CD4-positive, CD25-positive, alpha-beta regulatory T cell (primary cell): Measurements from ENCODE around the gene URAD. TPM values are rescaled to one million over a fixed set of nuclear protein-coding genes. Genes with fewer than 3 reads are reported as not detected.

Experiments
- ATAC-seq, 2 donors: fragments of 150-1000 bp; cut with Tn5 transposase; one replicate each; pipeline ENCODE4 v1.10.0; 2021; ENCODE audit warnings: low read depth in 2 of 2, moderate number of reproducible peaks in 2 of 2, moderate library complexity in 1 of 2
- DNase-seq, 3 donors: peaks; one replicate each; pipeline versions ENCODE4 v3.0.0 to v3.0.0-alpha.2; 2012 to 2022; ENCODE audit warnings: mixed read lengths in 1 of 3
- H3K27ac ChIP-seq: one replicate; pipeline ENCODE4 v1.7.0; 2013; ENCODE audit warnings: mild to moderate bottlenecking, low read length; ENCODE audit not compliant: insufficient read depth, poor library complexity, severe bottlenecking
- H3K27me3 ChIP-seq: one replicate; pipeline ENCODE4 v1.7.0; 2013; ENCODE audit warnings: low read length; ENCODE audit not compliant: control insufficient read depth, insufficient read depth
- H3K36me3 ChIP-seq: one replicate; pipeline ENCODE4 v1.7.0; 2013; ENCODE audit warnings: mild to moderate bottlenecking, low read length, moderate library complexity; ENCODE audit not compliant: control insufficient read depth, insufficient read depth
- H3K4me1 ChIP-seq: 2 replicates; pipeline ENCODE4 v1.7.0; 2013; ENCODE audit warnings: mild to moderate bottlenecking, low read length; ENCODE audit not compliant: insufficient read depth, control insufficient read depth, poor library complexity, severe bottlenecking
- H3K4me3 ChIP-seq: one replicate; pipeline ENCODE4 v1.7.0; 2013; ENCODE audit warnings: low read depth, mild to moderate bottlenecking, low read length, moderate library complexity
- H3K9me3 ChIP-seq, 2 experiments: 1 replicate in 1 of 2; 2 replicates in 1 of 2; pipeline ENCODE4 v1.7.0; 2013; ENCODE audit warnings: low read length in 2 of 2, mild to moderate bottlenecking in 1 of 2, moderate library complexity in 1 of 2; ENCODE audit not compliant: control insufficient read depth in 2 of 2
- H3K27ac Mint-ChIP-seq, 3 donors: one replicate each; pipeline ENCODE4 v1.8.0; 2020 to 2022; ENCODE audit warnings: mild to moderate bottlenecking in 3 of 3, mixed read lengths in 3 of 3, moderate library complexity in 2 of 3
- H3K27me3 Mint-ChIP-seq: one replicate; pipeline ENCODE4 v1.8.0; 2022; ENCODE audit warnings: mild to moderate bottlenecking, mixed read lengths
- H3K36me3 Mint-ChIP-seq: one replicate; pipeline ENCODE4 v1.8.0; 2020; ENCODE audit warnings: mixed read lengths
- H3K4me1 Mint-ChIP-seq, 4 donors: one replicate each; pipeline ENCODE4 v1.8.0; 2020 to 2022; ENCODE audit warnings: mixed read lengths in 4 of 4, mild to moderate bottlenecking in 1 of 4
- H3K4me3 Mint-ChIP-seq, 4 donors: one replicate each; pipeline ENCODE4 v1.8.0; 2020 to 2022; ENCODE audit warnings: mild to moderate bottlenecking in 4 of 4, mixed read lengths in 4 of 4, moderate library complexity in 3 of 4
- H3K9me3 Mint-ChIP-seq, 7 donors: one replicate each; pipeline ENCODE4 v1.8.0; 2020 to 2022; ENCODE audit warnings: mixed read lengths in 7 of 7, mild to moderate bottlenecking in 3 of 7, moderate library complexity in 2 of 7
- polyA plus RNA-seq, 4 donors: library from polyadenylated mRNA; unstranded; fragments of 300-500 nt; fragmentation: Illumina TruSeq; gene quantifications; one replicate each; pipeline ENCODE4 v1.2.3, GENCODE V29; 2021
- total RNA-seq: library from RNA; stranded (reverse); gene quantifications from one replicate; pipeline ENCODE4 v1.2.3, GENCODE V29; 2022

The URAD gene
- total and polyA plus RNA-seq, 5 donors from 2014 or later = not detected

DNA sequence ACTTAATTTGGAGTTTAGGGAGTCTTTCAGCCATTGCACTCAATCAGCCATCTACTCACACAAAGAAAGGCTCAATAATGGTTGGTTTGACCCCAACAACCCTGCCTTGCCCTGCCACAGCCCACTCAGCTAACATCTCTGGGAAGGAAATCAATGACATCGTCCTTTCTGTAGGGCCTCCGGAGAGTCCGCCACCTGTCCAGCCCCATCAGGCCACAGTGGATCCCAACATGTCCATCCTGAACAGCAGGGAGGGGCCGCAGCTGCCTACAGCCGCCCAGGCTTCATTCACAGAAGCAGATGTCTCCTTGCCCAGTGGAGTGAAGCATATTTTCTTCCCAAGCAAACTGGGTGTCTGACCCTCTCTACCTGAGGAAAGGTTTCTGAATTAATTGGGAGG, 15.2 kb downstream of the URAD start:
- H3K27me3 ChIP-seq = peaks cover 29% of the 10 kb centered on the region
- Mint-ChIP-seq H3K4me3 (no peak overlapping the region), H3K9me3 (peaks cover 0 to 4% (median 0%) of the 10 kb centered on the region in 7 donors), H3K27ac (no peak overlapping the region), H3K4me1 (peaks cover 0 to 24% (median 12%) of the 10 kb centered on the region in 4 donors), H3K27me3 (peaks cover 89% of the 10 kb centered on the region), H3K36me3 (no peaks in the 10 kb centered on the region)
- H3K36me3 ChIP-seq = no peaks in the 10 kb centered on the region
- H3K4me3 ChIP-seq = no peak overlapping the region
- peaks cover 6% of the 10 kb centered on the region for H3K4me1 ChIP-seq
- DNase-seq (no peak), ATAC-seq (no peak)
- no peak overlapping the region for H3K27ac ChIP-seq
- no peaks in the 10 kb centered on the region for H3K9me3 ChIP-seq

DNA sequence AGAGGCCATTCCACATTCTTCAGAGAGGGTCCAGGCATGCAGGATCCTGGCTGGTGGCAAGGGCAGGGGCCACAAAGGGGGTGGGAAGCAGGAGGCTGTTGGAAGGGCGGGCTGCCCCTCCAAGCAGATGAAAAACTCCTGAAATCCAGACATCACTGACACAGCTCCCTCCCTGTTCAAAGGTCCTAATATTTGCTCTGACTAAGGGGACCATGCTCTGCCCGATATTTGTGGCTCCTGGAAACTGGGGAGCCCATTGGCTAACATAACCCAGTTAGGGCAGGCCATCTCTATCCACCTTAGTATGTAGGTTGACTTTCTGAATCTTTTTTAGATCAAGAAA, 16.0 kb downstream of the URAD start:
- H3K4me3 ChIP-seq = no peak overlapping the region
- no peaks in the 10 kb centered on the region for H3K36me3 ChIP-seq
- H3K9me3 Mint-ChIP-seq = peaks cover 0 to 4% (median 0%) of the 10 kb centered on the region in 7 donors
- peaks cover 29% of the 10 kb centered on the region for H3K27me3 ChIP-seq
- no peaks in the 10 kb centered on the region for H3K9me3 ChIP-seq
- ATAC-seq (no peak), DNase-seq (no peak)
- peaks cover 0 to 28% (median 14%) of the 10 kb centered on the region in 4 donors for H3K4me1 Mint-ChIP-seq
- no peak overlapping the region for H3K4me3 Mint-ChIP-seq
- H3K27ac ChIP-seq = no peak overlapping the region
- no peaks in the 10 kb centered on the region for H3K36me3 Mint-ChIP-seq
- H3K27me3 Mint-ChIP-seq = peaks cover 93% of the 10 kb centered on the region
- peaks cover 6% of the 10 kb centered on the region for H3K4me1 ChIP-seq
- H3K27ac Mint-ChIP-seq = no peak overlapping the region

DNA sequence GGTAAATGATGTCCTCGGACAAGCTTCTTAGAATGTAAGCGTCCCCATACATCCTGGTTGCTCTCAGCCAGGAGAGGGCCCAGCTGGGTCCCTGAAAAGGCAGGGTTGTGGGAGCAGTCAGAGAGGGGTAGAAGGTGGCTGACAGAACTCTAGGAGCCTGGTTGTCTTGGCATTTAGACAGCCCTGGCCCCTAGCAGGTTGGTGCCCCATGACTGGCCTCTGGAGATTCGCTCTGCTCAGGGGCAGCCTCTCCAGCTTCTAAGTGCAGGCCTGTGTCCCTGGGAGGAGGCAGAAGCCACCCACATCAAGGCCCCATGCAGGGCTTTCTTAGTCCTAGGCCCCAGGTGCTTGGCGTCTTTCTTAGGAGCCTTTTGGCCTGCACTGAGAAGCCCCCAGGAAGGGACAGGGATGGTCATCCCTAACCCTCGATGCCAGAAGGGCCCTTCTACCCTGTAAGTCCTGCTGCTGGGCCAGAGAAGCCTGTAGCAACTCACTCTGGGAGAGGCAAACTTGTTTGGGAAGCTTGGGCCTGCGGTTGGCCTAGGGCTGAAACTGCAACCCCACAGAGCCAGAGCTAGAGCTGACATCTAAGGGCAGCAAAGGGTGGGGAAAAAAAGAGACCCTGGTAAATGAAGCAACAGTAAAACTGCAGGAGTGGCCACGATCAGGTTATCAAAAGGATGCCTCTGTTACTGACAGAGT, 16.6 kb downstream of the URAD start:
- ATAC-seq = no peak

DNA sequence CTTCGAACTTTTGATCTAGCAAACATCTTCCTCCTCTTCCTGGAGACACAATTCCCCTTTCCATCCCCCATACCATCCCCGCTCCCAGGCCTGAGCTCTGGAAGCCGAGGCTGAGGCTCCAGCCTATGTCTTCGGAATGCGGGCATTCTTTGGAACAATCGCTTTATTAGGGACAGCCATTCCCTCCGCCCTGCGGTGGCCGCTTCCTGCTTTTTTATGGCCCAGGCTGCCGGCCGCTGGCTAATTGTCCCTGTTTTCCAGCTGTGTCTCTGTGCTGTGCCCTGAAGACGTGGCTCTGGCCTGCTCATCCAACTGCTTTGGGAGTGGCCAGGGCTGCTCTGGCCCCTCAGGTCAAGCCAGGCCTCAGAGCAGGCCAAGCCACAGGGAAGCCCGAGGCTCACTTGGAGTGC, 17.3 kb downstream of the URAD start:
- peaks cover 6% of the 10 kb centered on the region for H3K4me1 ChIP-seq
- H3K27me3 ChIP-seq = peaks cover 23% of the 10 kb centered on the region
- H3K27ac ChIP-seq = no peak overlapping the region
- H3K4me3 ChIP-seq = no peak overlapping the region
- Mint-ChIP-seq H3K27ac (no peak overlapping the region), H3K36me3 (no peaks in the 10 kb centered on the region), H3K4me1 (peaks cover 0 to 33% (median 15%) of the 10 kb centered on the region in 4 donors), H3K9me3 (peaks cover 0 to 5% (median 0%) of the 10 kb centered on the region in 7 donors), H3K27me3 (peaks cover 93% of the 10 kb centered on the region), H3K4me3 (no peak overlapping the region)
- H3K36me3 ChIP-seq = no peaks in the 10 kb centered on the region
- no peak for ATAC-seq
- no peak for DNase-seq
- no peaks in the 10 kb centered on the region for H3K9me3 ChIP-seq

More for the DNA sequence above, 16.6 kb downstream of the URAD start:
- Mint-ChIP-seq H3K4me3 (no peak overlapping the region), H3K9me3 (peaks cover 0 to 5% (median 0%) of the 10 kb centered on the region in 7 donors), H3K27ac (no peak overlapping the region), H3K4me1 (peaks cover 0 to 32% (median 15%) of the 10 kb centered on the region in 4 donors), H3K36me3 (no peaks in the 10 kb centered on the region), H3K27me3 (peaks cover 93% of the 10 kb centered on the region)
- H3K4me3 ChIP-seq = no peak overlapping the region
- no peaks in the 10 kb centered on the region for H3K9me3 ChIP-seq
- H3K27me3 ChIP-seq = peaks cover 29% of the 10 kb centered on the region
- H3K4me1 ChIP-seq = peaks cover 6% of the 10 kb centered on the region
- H3K27ac ChIP-seq = no peak overlapping the region
- H3K36me3 ChIP-seq = no peaks in the 10 kb centered on the region
- DNase-seq = no peak

DNA sequence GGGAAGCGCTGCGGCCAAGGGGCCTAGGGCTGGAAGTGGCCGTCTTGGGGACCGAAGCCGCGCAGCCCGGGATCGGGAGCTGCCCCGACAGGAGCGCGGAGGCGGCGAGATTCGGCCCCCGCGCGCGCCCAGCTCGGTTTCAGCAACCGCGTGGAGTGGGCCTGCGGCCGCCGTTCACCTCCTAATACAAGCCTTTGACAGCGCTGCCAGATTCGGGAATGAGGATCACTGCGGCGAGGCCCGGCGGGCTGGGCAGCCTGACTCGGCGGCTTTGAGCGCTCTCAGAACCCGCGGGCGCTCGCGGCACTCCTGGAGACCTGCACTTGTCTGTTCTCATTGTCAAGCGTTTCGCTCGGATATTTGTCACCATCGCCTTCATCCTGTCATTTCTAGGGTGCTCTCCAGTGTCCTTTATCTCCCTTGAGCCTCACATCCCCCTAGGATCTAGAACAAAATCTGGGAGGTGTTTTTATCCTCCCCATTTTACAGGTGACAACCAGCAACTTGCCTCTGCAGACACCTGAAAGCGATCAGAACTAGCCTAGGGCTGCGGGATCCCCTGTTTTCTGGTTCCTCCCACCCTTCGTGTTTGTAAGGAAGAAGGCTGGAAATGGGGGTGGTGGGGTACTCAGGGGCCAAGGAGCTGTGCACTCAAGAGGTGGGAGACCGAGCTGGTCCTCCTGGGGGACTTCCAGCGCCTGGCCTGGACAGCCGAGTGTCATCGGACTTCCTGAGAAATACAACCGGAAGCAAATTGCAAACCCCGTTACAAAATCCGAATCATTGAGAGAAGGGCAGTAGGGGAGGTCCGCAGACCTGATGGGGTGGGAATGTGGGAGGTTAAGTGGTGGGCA, 17.9 kb downstream of the URAD start:
- ATAC-seq (no peak), DNase-seq (no peak)
- H3K36me3 Mint-ChIP-seq = no peaks in the 10 kb centered on the region
- Histone ChIP-seq H3K27ac (no peak overlapping the region), H3K4me1 (peaks cover 2% of the 10 kb centered on the region), H3K27me3 (peaks cover 22% of the 10 kb centered on the region), H3K9me3 (no peaks in the 10 kb centered on the region), H3K36me3 (no peaks in the 10 kb centered on the region), H3K4me3 (no peak overlapping the region)
- H3K9me3 Mint-ChIP-seq = peaks cover 0 to 4% (median 0%) of the 10 kb centered on the region in 7 donors
- H3K27ac Mint-ChIP-seq = no peak overlapping the region
- H3K27me3 Mint-ChIP-seq = peaks cover 93% of the 10 kb centered on the region
- H3K4me3 Mint-ChIP-seq = no peak overlapping the region
- H3K4me1 Mint-ChIP-seq = peaks cover 0 to 32% (median 15%) of the 10 kb centered on the region in 4 donors

DNA sequence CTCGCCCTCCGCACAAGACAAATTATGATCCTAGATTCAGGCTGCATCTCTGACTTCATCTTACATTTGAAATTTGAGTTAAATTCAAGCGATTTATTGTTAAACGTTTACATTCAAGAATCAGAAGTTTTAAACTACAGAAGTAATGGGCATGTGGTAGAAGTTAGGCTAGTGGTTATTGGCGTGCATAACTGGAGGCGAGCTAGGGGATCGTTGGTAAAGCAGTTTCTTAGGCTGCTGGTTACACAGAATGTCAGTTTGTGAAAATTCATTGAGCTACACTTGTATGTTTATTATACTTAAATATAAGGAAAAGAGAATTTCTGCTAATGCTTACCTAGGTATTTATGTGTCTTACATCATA, 18.6 kb downstream of the URAD start:
- Mint-ChIP-seq H3K27me3 (peaks cover 93% of the 10 kb centered on the region), H3K4me3 (peak overlapping the region in 2 of 4 donors; percentile 1 to 22), H3K9me3 (peaks cover 0 to 4% (median 0%) of the 10 kb centered on the region in 7 donors), H3K27ac (no peak overlapping the region), H3K4me1 (peaks cover 0 to 28% (median 15%) of the 10 kb centered on the region in 4 donors), H3K36me3 (no peaks in the 10 kb centered on the region)
- no peak overlapping the region for H3K4me3 ChIP-seq
- H3K36me3 ChIP-seq = no peaks in the 10 kb centered on the region
- ATAC-seq (no peak), DNase-seq (no peak)
- H3K27me3 ChIP-seq = peaks cover 30% of the 10 kb centered on the region
- no peak overlapping the region for H3K27ac ChIP-seq
- H3K9me3 ChIP-seq = no peaks in the 10 kb centered on the region
- H3K4me1 ChIP-seq = no peaks in the 10 kb centered on the region

DNA sequence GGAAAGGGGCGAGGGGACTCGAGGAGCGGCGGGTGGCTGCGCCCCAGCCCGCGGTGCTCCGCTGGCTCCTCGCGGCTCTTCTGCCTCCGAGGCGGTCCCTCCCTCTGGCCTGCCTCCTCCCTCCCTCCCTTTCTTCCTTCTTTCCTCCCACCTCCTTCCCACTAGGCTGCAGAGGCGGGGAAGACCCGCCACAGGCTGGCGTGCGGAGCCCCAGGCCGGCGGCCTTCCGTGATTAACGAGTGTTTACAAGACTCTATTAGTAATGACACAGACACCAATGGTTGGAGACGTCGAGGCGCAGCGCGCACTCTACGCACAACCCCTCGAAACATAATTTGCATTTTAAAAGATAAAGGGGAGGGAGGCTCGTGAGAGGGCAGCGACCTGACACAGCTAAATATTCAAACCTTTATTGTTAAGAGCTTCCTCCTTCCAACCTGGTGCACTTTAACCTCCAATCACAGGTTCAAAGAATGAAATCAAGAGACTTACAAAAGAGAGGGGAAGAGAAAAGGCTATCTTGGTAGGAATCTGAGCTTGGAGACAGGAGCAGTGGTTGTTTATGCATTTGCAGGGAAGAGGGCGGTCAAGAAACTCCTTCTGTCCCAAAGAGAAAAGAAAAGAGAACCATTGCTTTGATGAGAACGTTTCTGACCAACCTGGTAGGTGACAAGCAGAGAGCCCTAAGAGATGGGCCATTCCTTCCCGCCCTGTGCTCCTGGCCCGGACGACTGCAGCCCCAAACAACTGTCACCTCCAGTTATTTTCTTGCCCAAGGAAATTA, 19.2 kb downstream of the URAD start, which contains the start of gene CDX2:
TSS of gene CDX2 (minus strand) at position 234 of the 784 bp plus-strand sequence. CDS start 309 bp downstream, outside the sequence.
- ATAC-seq = no peak
- H3K4me3 Mint-ChIP-seq = peak within 1 kb of the TSS in 2 of 4 donors; percentile 1 to 22
- peaks cover 0 to 3% (median 0%) of the 10 kb centered on the region in 7 donors for H3K9me3 Mint-ChIP-seq
- peaks cover 91% of the 10 kb centered on the region for H3K27me3 Mint-ChIP-seq
- peaks cover 0 to 26% (median 13%) of the 10 kb centered on the region in 4 donors for H3K4me1 Mint-ChIP-seq
- no peak for DNase-seq
- no peaks in the 10 kb centered on the region for H3K36me3 ChIP-seq
- H3K27ac ChIP-seq = no peak within 1 kb of the TSS
- H3K4me1 ChIP-seq = no peaks in the 10 kb centered on the region
- no peak within 1 kb of the TSS for H3K27ac Mint-ChIP-seq
- H3K9me3 ChIP-seq = no peaks in the 10 kb centered on the region
- peaks cover 31% of the 10 kb centered on the region for H3K27me3 ChIP-seq
- H3K36me3 Mint-ChIP-seq = no peaks in the 10 kb centered on the region
- H3K4me3 ChIP-seq = no peak within 1 kb of the TSS
